Measurements from ENCODE around the gene CNTNAP5. TPM values are rescaled to one million over a fixed set of nuclear protein-coding genes. Genes with fewer than 3 reads are reported as not detected.

The CNTNAP5 gene
- total RNA-seq, 1 donor from 2014 or later, result not detected

DNA sequence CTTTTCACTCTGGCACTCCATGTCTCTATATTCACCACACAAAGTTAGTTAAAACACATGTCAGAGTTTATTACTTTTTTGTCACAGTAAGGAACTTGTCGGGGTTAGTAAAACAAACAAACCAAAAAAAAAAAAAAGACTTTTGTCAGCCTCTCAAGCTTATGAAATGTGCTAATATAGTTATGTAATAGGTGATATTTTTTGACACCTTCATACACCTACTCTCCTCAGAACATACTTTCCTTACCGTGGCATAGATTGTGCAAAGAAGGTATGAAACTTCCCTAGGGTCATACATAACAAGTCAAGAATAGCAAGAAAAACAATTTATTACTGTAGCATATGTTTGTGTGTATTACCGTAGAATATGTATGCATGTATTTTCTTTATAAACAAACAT, 633.3 kb downstream of the CNTNAP5 start:
- Mint-ChIP-seq H3K27me3 (ENCODE audit: unreplicated experiment) (no peaks in the 10 kb centered on the region), H3K4me1 (ENCODE audit: unreplicated experiment) (no peaks in the 10 kb centered on the region), H3K9me3 (ENCODE audit: unreplicated experiment) (peaks cover 48% of the 10 kb centered on the region), H3K4me3 (ENCODE audit: unreplicated experiment) (no peak overlapping the region), H3K27ac (ENCODE audit: unreplicated experiment) (no peak overlapping the region), H3K36me3 (ENCODE audit: unreplicated experiment) (no peaks in the 10 kb centered on the region)
- no peak for TF ChIP-seq CTCF (IDR thresholded peaks at IDR 0.05)
- DNase-seq (ENCODE audit: extremely low spot score, unreplicated experiment), result no peak

DNA sequence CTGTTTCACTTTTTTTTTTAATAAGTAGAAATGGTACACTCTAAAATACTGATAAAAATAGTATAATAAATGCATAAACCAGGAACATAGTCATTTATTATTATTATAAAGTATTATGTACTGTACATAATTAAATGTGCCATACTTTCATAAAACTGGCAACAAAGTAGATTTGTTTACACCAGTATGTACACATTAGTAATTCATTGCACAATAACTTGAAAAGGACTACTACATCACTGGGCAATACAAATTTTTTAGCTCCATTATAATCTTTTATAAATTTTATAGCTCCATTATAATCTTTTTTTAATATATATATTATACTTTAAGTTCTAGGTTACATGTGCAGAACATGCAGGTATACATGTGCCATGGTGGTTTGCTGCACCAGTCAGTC, 636.5 kb downstream of the CNTNAP5 start:
- H3K4me3 Mint-ChIP-seq (ENCODE audit: unreplicated experiment), result no peak overlapping the region
- TF ChIP-seq CTCF (IDR thresholded peaks at IDR 0.05), result no peak
- DNase-seq (ENCODE audit: extremely low spot score, unreplicated experiment), result no peak
- H3K27ac Mint-ChIP-seq (ENCODE audit: unreplicated experiment), result no peak overlapping the region
- H3K4me1 Mint-ChIP-seq (ENCODE audit: unreplicated experiment), result no peaks in the 10 kb centered on the region
- H3K9me3 Mint-ChIP-seq (ENCODE audit: unreplicated experiment), result peaks cover 43% of the 10 kb centered on the region
- no peaks in the 10 kb centered on the region for H3K36me3 Mint-ChIP-seq (ENCODE audit: unreplicated experiment)
- H3K27me3 Mint-ChIP-seq (ENCODE audit: unreplicated experiment), result no peaks in the 10 kb centered on the region

DNA sequence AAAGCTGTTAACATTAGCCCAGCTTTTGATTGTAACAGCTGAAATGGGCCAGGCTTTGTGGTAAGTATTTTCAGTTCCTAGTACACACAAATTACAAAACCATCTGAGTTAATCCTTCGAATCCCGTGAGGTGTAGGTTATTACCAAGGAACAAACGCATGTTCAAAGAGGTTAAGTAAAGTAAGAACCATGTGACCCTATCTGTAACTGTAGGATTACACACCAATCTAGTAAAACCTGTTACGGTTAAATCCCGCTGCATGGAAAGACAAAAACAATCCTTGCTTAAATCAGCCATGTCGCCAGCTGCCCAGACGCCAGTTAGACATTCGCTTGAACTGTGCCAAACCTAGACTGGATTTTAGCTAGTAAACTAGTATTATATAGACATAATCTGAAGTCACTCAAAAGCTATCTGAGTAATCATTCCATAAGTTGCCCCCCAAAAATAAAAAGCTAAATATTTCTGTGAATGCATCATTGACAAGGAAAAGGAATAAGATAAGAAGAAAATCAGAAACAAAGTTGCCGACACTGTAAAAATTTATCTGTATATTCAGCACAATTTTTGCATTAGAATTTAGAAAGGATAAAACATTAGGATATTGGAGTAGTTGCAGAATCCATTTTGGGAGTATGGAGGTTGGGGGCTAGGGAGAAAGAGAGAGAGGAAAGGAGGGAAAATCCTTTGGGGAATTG, 638.0 kb downstream of the CNTNAP5 start:
- peaks cover 46% of the 10 kb centered on the region for H3K9me3 Mint-ChIP-seq (ENCODE audit: unreplicated experiment)
- DNase-seq (ENCODE audit: extremely low spot score, unreplicated experiment), result no peak
- H3K27me3 Mint-ChIP-seq (ENCODE audit: unreplicated experiment), result no peaks in the 10 kb centered on the region
- no peak for TF ChIP-seq CTCF (IDR thresholded peaks at IDR 0.05)
- no peaks in the 10 kb centered on the region for H3K4me1 Mint-ChIP-seq (ENCODE audit: unreplicated experiment)
- no peaks in the 10 kb centered on the region for H3K36me3 Mint-ChIP-seq (ENCODE audit: unreplicated experiment)
- no peak overlapping the region for H3K4me3 Mint-ChIP-seq (ENCODE audit: unreplicated experiment)
- no peak overlapping the region for H3K27ac Mint-ChIP-seq (ENCODE audit: unreplicated experiment)

DNA sequence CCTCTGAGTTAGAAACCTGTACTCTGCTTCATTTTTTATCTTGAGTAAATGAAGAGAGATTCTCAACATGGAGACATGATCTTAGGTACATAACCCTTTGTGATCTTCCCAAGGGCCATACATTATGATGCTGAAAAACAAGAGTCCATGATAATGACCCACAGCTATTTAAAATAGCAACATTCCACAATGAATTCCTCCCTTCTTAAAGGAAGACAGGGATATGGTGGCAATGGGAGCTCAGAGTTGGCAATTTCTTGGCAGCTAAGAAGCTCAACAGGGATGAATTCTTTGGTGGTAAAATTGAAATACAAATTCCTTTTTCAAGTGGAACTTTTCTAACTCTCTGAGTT, 638.5 kb downstream of the CNTNAP5 start:
- no peak overlapping the region for H3K27ac Mint-ChIP-seq (ENCODE audit: unreplicated experiment)
- H3K36me3 Mint-ChIP-seq (ENCODE audit: unreplicated experiment), result no peaks in the 10 kb centered on the region
- H3K9me3 Mint-ChIP-seq (ENCODE audit: unreplicated experiment), result peaks cover 47% of the 10 kb centered on the region
- no peak for TF ChIP-seq CTCF (IDR thresholded peaks at IDR 0.05)
- H3K27me3 Mint-ChIP-seq (ENCODE audit: unreplicated experiment), result no peaks in the 10 kb centered on the region
- H3K4me1 Mint-ChIP-seq (ENCODE audit: unreplicated experiment), result no peaks in the 10 kb centered on the region
- H3K4me3 Mint-ChIP-seq (ENCODE audit: unreplicated experiment), result no peak overlapping the region
- DNase-seq (ENCODE audit: extremely low spot score, unreplicated experiment), result no peak

- Mint-ChIP-seq H3K27me3 (ENCODE audit: unreplicated experiment) (no peaks in the 10 kb centered on the region), H3K36me3 (ENCODE audit: unreplicated experiment) (no peaks in the 10 kb centered on the region), H3K4me3 (ENCODE audit: unreplicated experiment) (no peak overlapping the region), H3K27ac (ENCODE audit: unreplicated experiment) (no peak overlapping the region), H3K4me1 (ENCODE audit: unreplicated experiment) (no peaks in the 10 kb centered on the region), H3K9me3 (ENCODE audit: unreplicated experiment) (peaks cover 46% of the 10 kb centered on the region)
- DNase-seq (ENCODE audit: extremely low spot score, unreplicated experiment), result no peak
- TF ChIP-seq CTCF (IDR thresholded peaks at IDR 0.05), result no peak
These were observed 639.3 kb downstream of the CNTNAP5 start for GRCh38 chr2:124664363-124664762.
